ENCODE data around the gene IGF2BP3. TPM values are rescaled to one million over a fixed set of nuclear protein-coding genes. Genes with fewer than 3 reads are reported as not detected.

The IGF2BP3 gene
- total RNA-seq, 1 donor from 2014 or later: 0.38 TPM

- H3K9me3 ChIP-seq (replicated peaks): no peaks in the 10 kb centered on the region
- peaks cover 99% of the 10 kb centered on the region for H3K27me3 ChIP-seq (ENCODE audit: low read depth)
- H3K27ac ChIP-seq (replicated peaks): no peak overlapping the region
- no peak for DNase-seq
- no peaks in the 10 kb centered on the region for H3K4me1 ChIP-seq
- intact Hi-C loops (cut with micrococcal nuclease): no loop called here
- H3K4me3 ChIP-seq: no peak overlapping the region
- H3K36me3 ChIP-seq: no peaks in the 10 kb centered on the region
- no peak for TF ChIP-seq CTCF (IDR thresholded peaks at IDR 0.05; ENCODE audit: borderline replicate concordance)
Measured at GRCh38 chr7:23458044-23458443, 12.2 kb downstream of the IGF2BP3 start.

- DNase-seq: no peak
Measured at GRCh38 chr7:23456093-23456492, 14.2 kb downstream of the IGF2BP3 start.

GRCh38 chr7:23454881-23455526 is 15.3 kb downstream of the IGF2BP3 start:
- H3K9me3 ChIP-seq (replicated peaks): no peaks in the 10 kb centered on the region
- H3K4me1 ChIP-seq: no peaks in the 10 kb centered on the region
- no peak overlapping the region for H3K4me3 ChIP-seq
- H3K36me3 ChIP-seq: no peaks in the 10 kb centered on the region
- DNase-seq: no peak
- no peak for TF ChIP-seq CTCF (IDR thresholded peaks at IDR 0.05; ENCODE audit: borderline replicate concordance)
- intact Hi-C loops (cut with micrococcal nuclease): no loop called here
- peaks cover 91% of the 10 kb centered on the region for H3K27me3 ChIP-seq (ENCODE audit: low read depth)
- H3K27ac ChIP-seq (replicated peaks): no peak overlapping the region

More at GRCh38 chr7:23456093-23456492, 14.2 kb downstream of the IGF2BP3 start:
- Histone ChIP-seq H3K9me3 (replicated peaks) (no peaks in the 10 kb centered on the region), H3K4me1 (no peaks in the 10 kb centered on the region), H3K4me3 (no peak overlapping the region), H3K36me3 (no peaks in the 10 kb centered on the region), H3K27ac (replicated peaks) (no peak overlapping the region), H3K27me3 (ENCODE audit: low read depth) (peaks cover 99% of the 10 kb centered on the region)
- no peak for TF ChIP-seq CTCF (IDR thresholded peaks at IDR 0.05; ENCODE audit: borderline replicate concordance)
- intact Hi-C loops (cut with micrococcal nuclease): no loop called here

GRCh38 chr7:23450518-23450917 is 19.8 kb downstream of the IGF2BP3 start:
- Histone ChIP-seq H3K4me3 (no peak overlapping the region), H3K4me1 (no peaks in the 10 kb centered on the region), H3K9me3 (replicated peaks) (no peaks in the 10 kb centered on the region), H3K36me3 (no peaks in the 10 kb centered on the region), H3K27me3 (ENCODE audit: low read depth) (peaks cover 76% of the 10 kb centered on the region), H3K27ac (replicated peaks) (no peak overlapping the region)
- TF ChIP-seq CTCF (IDR thresholded peaks at IDR 0.05; ENCODE audit: borderline replicate concordance): no peak
- no peak for DNase-seq
- intact Hi-C loops (cut with micrococcal nuclease): no loop called here

GRCh38 chr7:23449941-23450340 is 20.4 kb downstream of the IGF2BP3 start:
- no peak for TF ChIP-seq CTCF (IDR thresholded peaks at IDR 0.05; ENCODE audit: borderline replicate concordance)
- Histone ChIP-seq H3K36me3 (no peaks in the 10 kb centered on the region), H3K27me3 (ENCODE audit: low read depth) (peaks cover 70% of the 10 kb centered on the region), H3K4me1 (no peaks in the 10 kb centered on the region), H3K9me3 (replicated peaks) (no peaks in the 10 kb centered on the region), H3K27ac (replicated peaks) (no peak overlapping the region), H3K4me3 (no peak overlapping the region)
- intact Hi-C loops (cut with micrococcal nuclease): no loop called here
- no peak for DNase-seq
